Progenitor cell of endocrine pancreas (in vitro differentiated cells): ENCODE measurements around the gene GNAI3. TPM values are rescaled to one million over a fixed set of nuclear protein-coding genes. Genes with fewer than 3 reads are reported as not detected.

ENCODE experiments used
- DNase-seq: peaks from one replicate; pipeline ENCODE4 v3.0.0; 2021; ENCODE audit warnings: low spot score; ENCODE audit not compliant: unreplicated experiment
- H3K27ac Mint-ChIP-seq: 2 replicates; pipeline ENCODE4 v1.8.0; 2021; ENCODE audit warnings: mild to moderate bottlenecking, moderate library complexity, mixed read lengths
- H3K27me3 Mint-ChIP-seq: 2 replicates; pipeline ENCODE4 v1.8.0; 2021; ENCODE audit warnings: mixed read lengths
- H3K36me3 Mint-ChIP-seq: 2 replicates; pipeline ENCODE4 v1.8.0; 2022; ENCODE audit warnings: mixed read lengths; ENCODE audit not compliant: insufficient read depth
- H3K4me1 Mint-ChIP-seq: 2 replicates; pipeline ENCODE4 v1.8.0; 2021; ENCODE audit warnings: low read depth, mixed read lengths
- H3K4me3 Mint-ChIP-seq: 2 replicates; pipeline ENCODE4 v1.8.0; 2021; ENCODE audit warnings: low read depth, mild to moderate bottlenecking, moderate library complexity, mixed read lengths
- H3K9me3 Mint-ChIP-seq: 2 replicates; pipeline ENCODE4 v1.8.0; 2021; ENCODE audit warnings: low read depth, mixed read lengths
- CTCF ChIP-seq: fragments of 200-600 bp; sonication (generic); IDR thresholded peaks from one replicate; pipeline ENCODE4 v1.5.0; 2021; ENCODE audit warnings: antibody characterized with exemption, mild to moderate bottlenecking; ENCODE audit not compliant: unreplicated experiment
- total RNA-seq: library from RNA; stranded (reverse); gene quantifications from 2 replicates; pipeline ENCODE4 v1.2.1, GENCODE V29; 2021

GNAI3 gene
- total RNA-seq, 1 donor from 2014 or later = 10.0 TPM

- H3K27ac Mint-ChIP-seq = no peak overlapping the region
- H3K9me3 Mint-ChIP-seq = no peaks in the 10 kb centered on the region
- H3K4me3 Mint-ChIP-seq = no peak overlapping the region
- H3K36me3 Mint-ChIP-seq = peaks cover 5% of the 10 kb centered on the region
- peaks cover 20% of the 10 kb centered on the region for H3K4me1 Mint-ChIP-seq
- no peak for DNase-seq
- no peak for TF ChIP-seq CTCF
- H3K27me3 Mint-ChIP-seq = peaks cover 33% of the 10 kb centered on the region
Measured at GRCh38 chr1:109654519-109654918, 106.1 kb downstream of the GNAI3 start.

GRCh38 chr1:109655615-109656519 lies 107.5 kb downstream of the GNAI3 start, which contains the start of gene GSTM4:
Gene GSTM4 (plus strand): TSS chr1:109656099. CDS start chr1:109656390, 291 bp downstream.
- H3K9me3 Mint-ChIP-seq = no peaks in the 10 kb centered on the region
- H3K27ac Mint-ChIP-seq = peak within 1 kb of the TSS; percentile 94
- H3K27me3 Mint-ChIP-seq = peaks cover 27% of the 10 kb centered on the region
- DNase-seq = peak; percentile 64
- H3K4me1 Mint-ChIP-seq = peaks cover 20% of the 10 kb centered on the region
- TF ChIP-seq CTCF = no peak
- peak within 1 kb of the TSS; percentile 85 for H3K4me3 Mint-ChIP-seq
- peaks cover 10% of the 10 kb centered on the region for H3K36me3 Mint-ChIP-seq

GRCh38 chr1:109657395-109657794 lies 109.0 kb downstream of the GNAI3 start:
- no peaks in the 10 kb centered on the region for H3K9me3 Mint-ChIP-seq
- no peak for TF ChIP-seq CTCF
- H3K27me3 Mint-ChIP-seq = peaks cover 17% of the 10 kb centered on the region
- H3K36me3 Mint-ChIP-seq = peaks cover 10% of the 10 kb centered on the region
- peaks cover 15% of the 10 kb centered on the region for H3K4me1 Mint-ChIP-seq
- H3K27ac Mint-ChIP-seq = no peak overlapping the region
- no peak for DNase-seq
- peak overlapping the region; percentile 85 for H3K4me3 Mint-ChIP-seq

GRCh38 chr1:109657970-109658369 lies 109.6 kb downstream of the GNAI3 start:
- Mint-ChIP-seq H3K9me3 (no peaks in the 10 kb centered on the region), H3K27me3 (peaks cover 15% of the 10 kb centered on the region), H3K4me3 (peak overlapping the region; percentile 37), H3K36me3 (peaks cover 10% of the 10 kb centered on the region), H3K27ac (no peak overlapping the region), H3K4me1 (peaks cover 13% of the 10 kb centered on the region)
- TF ChIP-seq CTCF = no peak
- no peak for DNase-seq

GRCh38 chr1:109658533-109659042 lies 110.2 kb downstream of the GNAI3 start:
- H3K27me3 Mint-ChIP-seq = peaks cover 9% of the 10 kb centered on the region
- H3K36me3 Mint-ChIP-seq = peaks cover 10% of the 10 kb centered on the region
- DNase-seq = no peak
- H3K4me1 Mint-ChIP-seq = peaks cover 10% of the 10 kb centered on the region
- H3K4me3 Mint-ChIP-seq = peak overlapping the region; percentile 37
- no peak overlapping the region for H3K27ac Mint-ChIP-seq
- TF ChIP-seq CTCF = no peak
- no peaks in the 10 kb centered on the region for H3K9me3 Mint-ChIP-seq
